Smooth muscle cell of the brain vasculature (primary cell): Measurements from ENCODE around the gene DISC1.

Experiments
- DNase-seq: peaks from one replicate; pipeline ENCODE4 v3.0.0-alpha.2; 2012; ENCODE audit warnings: low read depth, low spot score

DISC1 gene

GRCh38 chr1:232038706-232039677, 412.4 kb downstream of the DISC1 start:
- peak; percentile 9 for DNase-seq

- no peak for DNase-seq
Measured at GRCh38 chr1:232040260-232040659, 413.7 kb downstream of the DISC1 start.

GRCh38 chr1:232044728-232045127, 418.1 kb downstream of the DISC1 start:
- no peak for DNase-seq

GRCh38 chr1:232045139-232045994, 418.8 kb downstream of the DISC1 start:
- DNase-seq = no peak

GRCh38 chr1:232046451-232047306, 420.1 kb downstream of the DISC1 start:
- no peak for DNase-seq

- no peak for DNase-seq
Measured at GRCh38 chr1:232047473-232047872, 420.9 kb downstream of the DISC1 start.

- DNase-seq = no peak
Measured at GRCh38 chr1:232048481-232048880, 421.9 kb downstream of the DISC1 start.

- DNase-seq = no peak
Measured at GRCh38 chr1:232049335-232049734, 422.7 kb downstream of the DISC1 start.

GRCh38 chr1:232057217-232057895, 430.8 kb downstream of the DISC1 start:
- DNase-seq = no peak

- DNase-seq = no peak
Measured at GRCh38 chr1:232057896-232058274, 431.3 kb downstream of the DISC1 start.

GRCh38 chr1:232059726-232060374, 433.3 kb downstream of the DISC1 start:
- no peak for DNase-seq

GRCh38 chr1:232062967-232063366, 436.4 kb downstream of the DISC1 start:
- DNase-seq = no peak

- no peak for DNase-seq
Measured at GRCh38 chr1:232066521-232066920, 439.9 kb downstream of the DISC1 start.

- DNase-seq = no peak
Measured at GRCh38 chr1:232074265-232074664, 447.7 kb downstream of the DISC1 start.

- DNase-seq = no peak
Measured at GRCh38 chr1:232077809-232078208, 451.2 kb downstream of the DISC1 start.

- no peak for DNase-seq
Measured at GRCh38 chr1:232084584-232085223, 458.1 kb downstream of the DISC1 start.

GRCh38 chr1:232090816-232091215, 464.2 kb downstream of the DISC1 start:
- DNase-seq = no peak
